Measurements from ENCODE around the gene SPEN.

Gene SPEN

GRCh38 chr1:15810073-15810472, 37.4 kb upstream of the SPEN start:
- TF ChIP-seq CREB1 (IDR thresholded peaks at IDR 0.05; ENCODE audit: low read depth) (no peak), RAD21 (IDR thresholded peaks at IDR 0.05; ENCODE audit: low read depth) (no peak), TAF1 (IDR thresholded peaks at IDR 0.05; ENCODE audit: low read depth) (no peak), TEAD4 (IDR thresholded peaks at IDR 0.05) (no peak), TCF12 (IDR thresholded peaks at IDR 0.05; ENCODE audit: low read depth) (no peak), CEBPB (IDR thresholded peaks at IDR 0.05) (no peak), EP300 (IDR thresholded peaks at IDR 0.05; ENCODE audit: borderline replicate concordance) (no peak), EGR1 (IDR thresholded peaks at IDR 0.05) (no peak), MAX (IDR thresholded peaks at IDR 0.05) (no peak), FOXM1 (IDR thresholded peaks at IDR 0.05; ENCODE audit: borderline replicate concordance, low read depth) (no peak)

GRCh38 chr1:15816674-15817073, 30.8 kb upstream of the SPEN start:
- TF ChIP-seq TAF1 (IDR thresholded peaks at IDR 0.05; ENCODE audit: low read depth): no peak
- TF ChIP-seq CREB1 (IDR thresholded peaks at IDR 0.05; ENCODE audit: low read depth): no peak
- TF ChIP-seq REST (IDR thresholded peaks at IDR 0.05; ENCODE audit: low read depth): no peak
- TF ChIP-seq FOXM1 (IDR thresholded peaks at IDR 0.05; ENCODE audit: borderline replicate concordance, low read depth): no peak
- TF ChIP-seq ZBTB7A (IDR thresholded peaks at IDR 0.05; ENCODE audit: low read depth): no peak
- no peak for TF ChIP-seq TCF12 (IDR thresholded peaks at IDR 0.05; ENCODE audit: low read depth)
- TF ChIP-seq MAX (IDR thresholded peaks at IDR 0.05): no peak
- TF ChIP-seq TEAD4 (IDR thresholded peaks at IDR 0.05): no peak
- TF ChIP-seq RAD21 (IDR thresholded peaks at IDR 0.05; ENCODE audit: low read depth): no peak
- no peak for TF ChIP-seq EP300 (IDR thresholded peaks at IDR 0.05; ENCODE audit: borderline replicate concordance)
- no peak for TF ChIP-seq YY1 (IDR thresholded peaks at IDR 0.05; ENCODE audit: low read depth)

GRCh38 chr1:15820478-15820877, 27.0 kb upstream of the SPEN start:
- no peak for TF ChIP-seq RAD21 (IDR thresholded peaks at IDR 0.05; ENCODE audit: low read depth)
- TF ChIP-seq CEBPB (IDR thresholded peaks at IDR 0.05): no peak
- TF ChIP-seq TAF1 (IDR thresholded peaks at IDR 0.05; ENCODE audit: low read depth): no peak
- no peak for TF ChIP-seq TEAD4 (IDR thresholded peaks at IDR 0.05)
- no peak for TF ChIP-seq MAX (IDR thresholded peaks at IDR 0.05)
- TF ChIP-seq FOXM1 (IDR thresholded peaks at IDR 0.05; ENCODE audit: borderline replicate concordance, low read depth): no peak
- TF ChIP-seq REST (IDR thresholded peaks at IDR 0.05; ENCODE audit: low read depth): no peak
- TF ChIP-seq ZBTB7A (IDR thresholded peaks at IDR 0.05; ENCODE audit: low read depth): no peak
- no peak for TF ChIP-seq NFIC (IDR thresholded peaks at IDR 0.05)
- no peak for TF ChIP-seq TCF12 (IDR thresholded peaks at IDR 0.05; ENCODE audit: low read depth)
- no peak for TF ChIP-seq CREB1 (IDR thresholded peaks at IDR 0.05; ENCODE audit: low read depth)
- TF ChIP-seq EGR1 (IDR thresholded peaks at IDR 0.05): no peak
- TF ChIP-seq EP300 (IDR thresholded peaks at IDR 0.05; ENCODE audit: borderline replicate concordance): no peak
- no peak for TF ChIP-seq USF1 (IDR thresholded peaks at IDR 0.05)
- TF ChIP-seq YY1 (IDR thresholded peaks at IDR 0.05; ENCODE audit: low read depth): no peak

- TF ChIP-seq CREB1 (IDR thresholded peaks at IDR 0.05; ENCODE audit: low read depth) (no peak), TEAD4 (IDR thresholded peaks at IDR 0.05) (no peak), CEBPB (IDR thresholded peaks at IDR 0.05) (no peak), EP300 (IDR thresholded peaks at IDR 0.05; ENCODE audit: borderline replicate concordance) (no peak), ZBTB7A (IDR thresholded peaks at IDR 0.05; ENCODE audit: low read depth) (no peak), RAD21 (IDR thresholded peaks at IDR 0.05; ENCODE audit: low read depth) (no peak), MAX (IDR thresholded peaks at IDR 0.05) (no peak), EGR1 (IDR thresholded peaks at IDR 0.05) (no peak)
Observed at GRCh38 chr1:15825800-15826199, 21.7 kb upstream of the SPEN start.

GRCh38 chr1:15826810-15827507, 20.5 kb upstream of the SPEN start:
- TF ChIP-seq MAX (IDR thresholded peaks at IDR 0.05) (no peak), TAF1 (IDR thresholded peaks at IDR 0.05; ENCODE audit: low read depth) (no peak), CEBPB (IDR thresholded peaks at IDR 0.05) (no peak), EP300 (IDR thresholded peaks at IDR 0.05; ENCODE audit: borderline replicate concordance) (no peak), NFIC (IDR thresholded peaks at IDR 0.05) (no peak), RAD21 (IDR thresholded peaks at IDR 0.05; ENCODE audit: low read depth) (no peak), REST (IDR thresholded peaks at IDR 0.05; ENCODE audit: low read depth) (no peak), TEAD4 (IDR thresholded peaks at IDR 0.05) (no peak), YY1 (IDR thresholded peaks at IDR 0.05; ENCODE audit: low read depth) (no peak), EGR1 (IDR thresholded peaks at IDR 0.05) (no peak), CREB1 (IDR thresholded peaks at IDR 0.05; ENCODE audit: low read depth) (no peak), TCF12 (IDR thresholded peaks at IDR 0.05; ENCODE audit: low read depth) (no peak)

Data from Ishikawa (cell line).